ENCODE measurements around the gene CD82.

The CD82 gene

GRCh38 chr11:44615041-44615755 lies 49.7 kb downstream of the CD82 start:
- no peak for DNase-seq (ENCODE audit: low spot score)

- DNase-seq (ENCODE audit: low spot score), result peak; percentile 92
Measured at GRCh38 chr11:44615913-44616791, 50.7 kb downstream of the CD82 start.

GRCh38 chr11:44617671-44618461 lies 52.4 kb downstream of the CD82 start:
- no peak for DNase-seq (ENCODE audit: low spot score)

GRCh38 chr11:44618561-44619425 lies 53.3 kb downstream of the CD82 start:
- no peak for DNase-seq (ENCODE audit: low spot score)

- DNase-seq (ENCODE audit: low spot score), result no peak
Measured at GRCh38 chr11:44620328-44620725, 54.9 kb downstream of the CD82 start.

DNA sequence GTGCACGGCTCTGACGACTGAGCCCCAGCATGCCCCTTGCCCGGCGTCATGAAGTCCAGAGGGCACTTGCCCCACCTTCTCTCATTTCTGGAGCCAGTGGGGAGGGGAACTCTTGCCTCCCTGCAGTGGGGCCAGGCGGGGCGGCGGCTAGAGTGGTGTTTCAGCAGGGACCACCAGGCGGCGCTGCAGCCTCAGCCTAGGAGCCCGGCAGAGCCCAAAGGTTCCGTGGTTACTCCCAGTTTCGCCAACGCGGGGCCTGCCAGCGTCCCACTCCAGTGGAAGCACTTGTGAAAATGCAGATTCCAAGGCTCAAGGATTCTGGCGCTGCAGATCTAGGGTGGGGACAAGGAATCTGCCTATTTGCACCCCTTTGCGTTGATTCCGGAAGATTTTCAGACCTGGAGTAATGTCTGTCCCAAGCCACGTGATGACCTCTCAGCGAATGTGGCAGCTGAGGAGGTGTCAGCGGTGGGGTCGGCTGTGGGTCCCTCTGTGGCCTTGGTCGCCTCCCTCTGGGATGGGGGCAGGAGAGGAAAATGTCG lies 55.7 kb downstream of the CD82 start:
- peak; percentile 70 for DNase-seq (ENCODE audit: low spot score)

- no peak for DNase-seq (ENCODE audit: low spot score)
Measured at GRCh38 chr11:44621784-44622183, 56.3 kb downstream of the CD82 start.

GRCh38 chr11:44622190-44622650 lies 56.8 kb downstream of the CD82 start:
- DNase-seq (ENCODE audit: low spot score), result no peak

DNA sequence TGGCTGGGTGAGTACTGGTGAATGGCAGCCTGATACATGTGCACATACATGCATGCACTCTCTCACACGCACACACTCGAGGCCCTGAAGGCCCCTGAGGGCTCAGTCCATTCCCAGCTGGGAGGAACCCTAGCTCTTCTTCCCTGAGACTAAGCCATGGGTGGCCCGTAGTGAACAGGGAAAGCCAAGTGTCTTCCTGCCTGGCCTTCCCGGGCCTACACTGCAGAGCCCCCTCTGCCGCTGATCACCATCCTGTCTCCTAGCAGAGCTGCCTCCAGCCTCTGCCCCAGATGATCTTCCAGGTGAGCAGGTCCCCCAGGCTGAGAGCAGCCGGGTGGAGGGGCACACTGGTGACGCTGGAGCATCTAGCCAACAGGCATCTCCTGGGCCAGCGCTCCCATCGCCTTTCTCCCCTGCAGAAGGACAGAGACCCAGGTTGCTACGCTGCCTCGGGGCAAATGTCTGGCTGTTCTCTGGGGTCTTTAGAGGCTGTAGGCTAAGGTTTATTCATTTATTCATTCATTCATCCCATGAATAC lies 57.3 kb downstream of the CD82 start:
- no peak for DNase-seq (ENCODE audit: low spot score)

DNA sequence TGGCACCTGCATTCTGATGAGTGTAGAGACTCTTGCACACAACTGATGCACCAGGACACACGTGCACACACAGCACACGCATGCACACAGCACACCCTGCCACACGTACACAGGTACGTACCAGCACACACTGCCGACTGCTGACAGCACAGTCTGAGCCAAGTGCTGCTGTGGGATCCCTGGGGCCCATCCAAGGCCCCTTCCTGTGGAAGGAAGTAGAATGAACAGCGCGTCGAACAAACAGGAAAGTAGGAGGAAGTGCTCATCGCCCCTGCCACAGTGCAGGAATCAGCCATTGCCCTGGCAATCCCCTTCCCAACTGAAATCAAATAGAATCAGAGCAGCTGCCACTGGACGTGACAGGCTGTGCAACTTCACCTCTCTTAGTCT lies 57.9 kb downstream of the CD82 start:
- no peak for DNase-seq (ENCODE audit: low spot score)

- DNase-seq (ENCODE audit: low spot score), result no peak
Measured at GRCh38 chr11:44623731-44624491, 58.4 kb downstream of the CD82 start.

GRCh38 chr11:44624761-44625221 lies 59.3 kb downstream of the CD82 start:
- DNase-seq (ENCODE audit: low spot score), result no peak

DNA sequence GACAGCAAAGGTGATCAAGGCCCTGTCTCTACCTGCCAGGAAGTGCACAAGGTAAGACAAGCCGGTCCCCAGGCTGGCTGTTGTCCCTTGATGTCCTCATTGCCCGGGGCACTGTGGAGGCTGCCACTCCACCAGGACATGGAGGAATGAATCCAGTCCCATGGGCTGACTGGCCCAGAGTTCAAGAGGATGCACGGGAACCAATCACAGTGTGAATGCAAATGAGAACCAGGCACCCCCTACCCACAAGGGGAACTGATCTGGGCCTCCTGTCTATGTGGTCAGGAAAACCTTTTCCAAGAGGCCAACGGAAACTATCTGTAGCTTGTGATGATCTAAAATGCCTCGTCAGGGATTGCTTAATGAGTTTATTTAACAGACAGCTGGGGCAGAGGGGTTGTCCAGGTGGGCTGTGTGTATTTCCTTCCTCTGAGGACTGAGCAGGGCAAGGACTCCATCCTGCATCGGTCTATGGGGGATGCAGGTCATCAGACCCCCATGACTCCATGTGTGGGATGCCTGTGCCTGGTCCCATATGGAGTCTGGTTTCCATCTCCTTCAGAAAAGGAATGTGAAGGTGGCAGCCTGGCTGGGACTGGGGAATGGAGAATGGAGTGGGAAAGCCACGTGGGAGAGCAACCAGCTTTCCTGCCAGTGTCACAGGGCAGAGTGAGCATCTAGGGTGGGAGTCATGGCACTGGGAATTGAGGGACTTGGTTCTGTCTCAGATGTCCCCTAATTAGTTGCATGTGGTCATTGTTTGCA lies 60.5 kb downstream of the CD82 start:
- DNase-seq (ENCODE audit: low spot score), result peak; percentile 44

GRCh38 chr11:44626645-44627044 lies 61.2 kb downstream of the CD82 start:
- DNase-seq (ENCODE audit: low spot score), result no peak

DNA sequence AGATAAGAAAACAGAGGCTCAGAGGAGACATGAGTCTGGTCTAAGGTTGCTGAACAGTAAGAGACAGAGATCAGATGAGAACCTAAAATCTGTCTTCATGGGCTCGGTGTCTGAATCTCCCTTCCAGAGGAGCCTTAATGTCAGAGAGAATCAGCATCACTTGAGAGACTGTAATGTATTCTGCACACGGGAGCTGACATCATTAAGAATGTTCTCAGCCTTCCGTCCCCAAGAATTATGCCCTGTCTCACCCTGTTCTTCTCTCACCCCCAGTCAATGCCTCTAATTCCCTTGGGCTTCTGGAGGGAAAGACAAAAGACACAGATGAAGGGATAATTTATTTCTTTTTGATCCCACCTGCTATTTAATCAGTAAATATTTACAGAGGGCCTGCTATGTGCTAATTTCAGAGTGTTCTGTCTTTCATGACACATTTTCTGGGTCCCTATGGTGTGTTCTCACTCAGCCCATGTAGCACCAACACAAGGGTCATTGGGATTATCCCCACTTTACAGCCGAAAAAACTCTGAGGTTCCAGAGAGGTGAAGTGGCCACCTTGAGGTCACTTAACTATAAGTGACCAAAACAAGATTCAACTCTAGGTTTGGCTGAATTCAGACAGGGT lies 61.8 kb downstream of the CD82 start:
- DNase-seq (ENCODE audit: low spot score), result no peak

DNA sequence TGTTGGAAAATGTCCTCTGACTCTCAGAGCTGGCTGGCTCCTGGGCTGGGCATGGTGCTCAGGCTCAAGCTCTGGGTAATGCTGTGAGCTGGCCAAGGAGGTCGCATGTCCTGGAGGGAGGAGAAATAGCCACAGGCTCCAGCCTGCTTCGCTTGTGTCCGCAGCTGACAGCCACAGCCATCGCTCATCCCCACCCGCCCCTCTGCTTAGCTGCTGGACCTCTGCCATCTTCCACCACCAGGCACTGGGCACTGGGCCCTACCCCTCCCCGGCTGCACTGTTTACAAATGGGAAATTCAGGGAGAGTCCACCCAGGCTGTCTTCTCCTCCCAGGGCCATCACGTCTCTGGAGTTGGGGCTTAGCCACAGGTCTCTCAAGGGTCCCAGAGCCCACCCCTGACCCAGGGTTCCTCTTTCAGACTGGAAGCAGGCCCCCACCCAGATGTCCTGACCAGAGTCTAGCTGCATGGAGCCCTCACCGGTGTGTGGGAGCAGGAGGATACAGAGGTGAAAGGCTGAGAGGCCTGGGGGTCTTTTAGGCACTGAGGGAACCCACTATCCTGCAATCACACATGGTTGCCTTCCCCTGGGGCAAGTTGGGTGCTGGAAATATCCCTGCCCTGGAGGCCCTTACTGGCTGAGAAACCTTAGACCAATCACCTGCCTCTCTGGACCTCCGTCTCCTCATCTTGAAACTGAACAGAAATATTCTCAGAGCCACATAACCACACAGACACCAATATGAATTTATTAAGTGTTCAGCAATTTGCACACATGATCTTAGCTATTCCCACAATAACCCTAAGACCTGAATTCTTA lies 62.7 kb downstream of the CD82 start:
- DNase-seq (ENCODE audit: low spot score), result no peak

Measured in SK-N-DZ (cell line).